ENCODE results near the gene P3H4.
"Not testable (repeated sequence)": the region's sequence is repeated elsewhere in the genome, so short reads cannot be mapped to it uniquely, and the experiment has no call there.

The P3H4 gene

GRCh38 chr17:41794540-41794975 lies 17.2 kb downstream of the P3H4 start:
- DNase-seq (ENCODE audit: low read depth in 2 of 2): no peak

- no peak for DNase-seq (ENCODE audit: low read depth in 2 of 2)
These were observed 17.8 kb downstream of the P3H4 start for GRCh38 chr17:41793784-41794539.

- DNase-seq (ENCODE audit: low read depth in 2 of 2): no peak
These were observed 18.6 kb downstream of the P3H4 start for GRCh38 chr17:41792845-41793783.

GRCh38 chr17:41787021-41787418 lies 24.7 kb downstream of the P3H4 start:
- no peak for DNase-seq (ENCODE audit: low read depth in 2 of 2)

GRCh38 chr17:41786227-41787020 lies 25.3 kb downstream of the P3H4 start, which contains the start of gene JUP:
TSS of gene JUP (minus strand) at chr17:41786711. CDS start at chr17:41771854, 14,857 bp downstream.
- peak; percentile 96 to 97 for DNase-seq (ENCODE audit: low read depth in 2 of 2)

- no peak for DNase-seq (ENCODE audit: low read depth in 2 of 2)
These were observed 25.9 kb downstream of the P3H4 start for GRCh38 chr17:41785859-41786226.

- no peak for DNase-seq (ENCODE audit: low read depth in 2 of 2)
These were observed 26.5 kb downstream of the P3H4 start for GRCh38 chr17:41785091-41785858.

GRCh38 chr17:41784207-41784744 lies 27.5 kb downstream of the P3H4 start:
- DNase-seq (ENCODE audit: low read depth in 2 of 2): no peak

- DNase-seq (ENCODE audit: low read depth in 2 of 2): no peak
These were observed 29.6 kb downstream of the P3H4 start for GRCh38 chr17:41782142-41782541.

GRCh38 chr17:41781404-41782110 lies 30.2 kb downstream of the P3H4 start:
- no peak for DNase-seq (ENCODE audit: low read depth in 2 of 2)

- DNase-seq (ENCODE audit: low read depth in 2 of 2): no peak
These were observed 31.8 kb downstream of the P3H4 start for GRCh38 chr17:41779954-41780353.

- peak in 1 of 2 experiments; percentile 32 for DNase-seq (ENCODE audit: low read depth in 2 of 2)
These were observed 34.1 kb downstream of the P3H4 start for GRCh38 chr17:41777574-41778188.

GRCh38 chr17:41777157-41777573 lies 34.6 kb downstream of the P3H4 start:
- DNase-seq (ENCODE audit: low read depth in 2 of 2): no peak

GRCh38 chr17:41776262-41776900 lies 35.4 kb downstream of the P3H4 start:
- DNase-seq (ENCODE audit: low read depth in 2 of 2): not testable (repeated sequence)

- DNase-seq (ENCODE audit: low read depth in 2 of 2): no peak
These were observed 36.1 kb downstream of the P3H4 start for GRCh38 chr17:41775394-41776226.

- no peak for DNase-seq (ENCODE audit: low read depth in 2 of 2)
These were observed 38.0 kb downstream of the P3H4 start for GRCh38 chr17:41773731-41774193.

GRCh38 chr17:41773190-41773588 lies 38.6 kb downstream of the P3H4 start:
- peak in 1 of 2 experiments; percentile 32 for DNase-seq (ENCODE audit: low read depth in 2 of 2)

GRCh38 chr17:41772586-41773189 lies 39.1 kb downstream of the P3H4 start:
- no peak for DNase-seq (ENCODE audit: low read depth in 2 of 2)

Measured in fibroblast of skin of left biceps (primary cell).